ENCODE results near the gene MAST1.

GRCh38 chr19:12912571-12912970 is 74.3 kb downstream of the MAST1 start:
- TF ChIP-seq CTCF (IDR thresholded peaks at IDR 0.05; ENCODE audit: low read length) (no peak), EZH2phosphoT487 (IDR thresholded peaks at IDR 0.05; ENCODE audit: low read length) (no peak), EZH2 (optimal IDR thresholded peaks at IDR 0.05; ENCODE audit: low read depth, low read length) (no peak)

Measured in MM.1S (cell line).